GM18499 (cell line): ENCODE data around the gene SLITRK6.
"Not testable (repeated sequence)": the region's sequence is repeated elsewhere in the genome, so short reads cannot be mapped to it uniquely, and the experiment has no call there.

Source experiments
- ATAC-seq: cut with Tn5 transposase; IDR thresholded peaks from one replicate; pipeline ENCODE4 v1.9.1; 2021; ENCODE audit warnings: moderate number of reproducible peaks; ENCODE audit not compliant: insufficient read depth, unreplicated experiment

The SLITRK6 gene

GRCh38 chr13:85799097-85799582 is at the start of gene SLITRK6:
TSS of gene SLITRK6 (minus strand) at chr13:85799419. CDS start at chr13:85796508, 2,911 bp downstream.
- ATAC-seq: no peak

GRCh38 chr13:85847012-85847411 is 47.8 kb upstream of the SLITRK6 start:
- no peak for ATAC-seq

- no peak for ATAC-seq
These were observed 42.2 kb upstream of the SLITRK6 start for GRCh38 chr13:85841427-85841826.

GRCh38 chr13:85833921-85834320 is 34.7 kb upstream of the SLITRK6 start:
- no peak for ATAC-seq

GRCh38 chr13:85828094-85828684 is 29.0 kb upstream of the SLITRK6 start:
- no peak for ATAC-seq

- no peak for ATAC-seq
These were observed 26.2 kb upstream of the SLITRK6 start for GRCh38 chr13:85825454-85825853.

- ATAC-seq: no peak
These were observed 24.6 kb upstream of the SLITRK6 start for GRCh38 chr13:85823832-85824231.

- ATAC-seq: no peak
These were observed 20.3 kb upstream of the SLITRK6 start for GRCh38 chr13:85819513-85819912.

- no peak for ATAC-seq
These were observed 17.2 kb upstream of the SLITRK6 start for GRCh38 chr13:85816413-85816812.

- no peak for ATAC-seq
These were observed 13.1 kb upstream of the SLITRK6 start for GRCh38 chr13:85812282-85812681.

GRCh38 chr13:85808811-85809210 is 9.6 kb upstream of the SLITRK6 start:
- ATAC-seq: no peak

- ATAC-seq: peak; percentile 70
These were observed 7.4 kb upstream of the SLITRK6 start for GRCh38 chr13:85806553-85807175.

GRCh38 chr13:85798556-85798955 is 663 bp downstream of the SLITRK6 start:
- ATAC-seq: no peak

GRCh38 chr13:85797311-85797710 is 1.9 kb downstream of the SLITRK6 start:
- ATAC-seq: no peak

- ATAC-seq: no peak
These were observed 14.0 kb downstream of the SLITRK6 start for GRCh38 chr13:85785205-85785604.

- ATAC-seq: no peak
These were observed 26.9 kb downstream of the SLITRK6 start for GRCh38 chr13:85772367-85772766.

GRCh38 chr13:85771856-85772255 is 27.4 kb downstream of the SLITRK6 start:
- no peak for ATAC-seq

GRCh38 chr13:85768946-85769345 is 30.3 kb downstream of the SLITRK6 start:
- ATAC-seq: no peak

- no peak for ATAC-seq
These were observed 44.1 kb downstream of the SLITRK6 start for GRCh38 chr13:85755123-85755522.

- not testable (repeated sequence) for ATAC-seq
These were observed 55.9 kb downstream of the SLITRK6 start for GRCh38 chr13:85743201-85743770.
